GM18868 (cell line): Measurements from ENCODE around the gene PAK2.
"Not testable (repeated sequence)": the region's sequence is repeated elsewhere in the genome, so short reads cannot be mapped to it uniquely, and the experiment has no call there.

Experiments used
- ATAC-seq: cut with Tn5 transposase; IDR thresholded peaks from one replicate; pipeline ENCODE4 v1.9.1; 2021; ENCODE audit warnings: mild to moderate bottlenecking, moderate library complexity; ENCODE audit not compliant: unreplicated experiment

PAK2 gene

GRCh38 chr3:196842567-196843434 is 103.1 kb downstream of the PAK2 start:
- ATAC-seq = no peak

- no peak for ATAC-seq
These were observed 103.9 kb downstream of the PAK2 start for GRCh38 chr3:196843435-196844110.

- not testable (repeated sequence) for ATAC-seq
These were observed 104.9 kb downstream of the PAK2 start for GRCh38 chr3:196844235-196845219.

- ATAC-seq = not testable (repeated sequence)
These were observed 108.7 kb downstream of the PAK2 start for GRCh38 chr3:196848375-196848774.

GRCh38 chr3:196849180-196849741 is 109.6 kb downstream of the PAK2 start:
- ATAC-seq = no peak

- ATAC-seq = not testable (repeated sequence)
These were observed 123.3 kb downstream of the PAK2 start for GRCh38 chr3:196863000-196863399.

- ATAC-seq = no peak
These were observed 127.5 kb downstream of the PAK2 start for GRCh38 chr3:196867155-196867506.

GRCh38 chr3:196867507-196868296 is 128.0 kb downstream of the PAK2 start, which contains the start of gene SENP5:
Gene SENP5 (plus strand): TSS chr3:196867920. CDS start chr3:196885182, 17,262 bp downstream.
- peak; percentile 94 for ATAC-seq

- ATAC-seq = peak; percentile 23
These were observed 128.6 kb downstream of the PAK2 start for GRCh38 chr3:196868297-196868661.

- ATAC-seq = no peak
These were observed 132.7 kb downstream of the PAK2 start for GRCh38 chr3:196872316-196872715.

- ATAC-seq = not testable (repeated sequence)
These were observed 134.9 kb downstream of the PAK2 start for GRCh38 chr3:196874511-196875094.

GRCh38 chr3:196875258-196875657 is 135.6 kb downstream of the PAK2 start:
- no peak for ATAC-seq
